ENCODE results near the gene HMOX2.

HMOX2 gene

DNA sequence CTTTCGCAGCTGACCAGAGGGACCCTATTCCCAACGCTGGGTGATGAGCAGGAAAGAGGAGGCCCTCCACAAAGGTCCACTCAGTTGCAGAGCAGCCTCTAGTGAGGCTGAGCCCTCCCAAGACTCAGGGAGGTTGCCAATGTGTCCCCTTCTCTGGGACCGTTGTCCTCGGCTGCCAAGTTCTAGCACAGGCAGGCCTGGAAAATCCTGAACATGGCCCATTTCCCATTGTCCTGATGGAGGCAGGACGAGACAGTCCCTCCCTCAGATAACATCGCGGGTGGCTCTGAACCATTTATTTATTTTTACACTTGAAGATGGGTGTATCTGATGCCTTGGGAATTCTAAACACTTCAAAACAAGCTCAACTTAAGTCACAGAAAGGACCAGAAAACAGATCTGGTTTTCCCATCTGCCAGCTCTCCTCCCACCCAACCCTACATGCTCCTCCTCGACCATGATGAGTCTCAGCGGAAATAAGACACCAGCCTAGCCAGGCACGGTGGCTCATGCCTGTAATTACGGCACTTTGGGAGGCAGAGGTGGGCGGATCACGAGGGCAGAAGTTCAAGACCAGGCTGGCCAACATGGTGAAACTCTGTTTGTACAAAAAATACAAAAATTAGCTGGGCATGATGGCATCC is 49.6 kb downstream of the HMOX2 start:
- Histone ChIP-seq H3K9ac (no peak overlapping the region), H4K20me1 (peaks cover 0 to 48% (median 11%) of the 10 kb centered on the region in 11 experiments; a peak in 11 of 22 replicates), H3K4me1 (peaks cover 50 to 80% (median 63%) of the 10 kb centered on the region in 10 experiments), H3K4me3 (no peak overlapping the region), H3K4me2 (peak overlapping the region in 3 of 11 experiments; percentile 50 to 68 (median 63); a peak in 2 of 22 replicates), H3K36me3 (peaks cover 0 to 47% (median 7%) of the 10 kb centered on the region in 11 experiments; a peak in 10 of 22 replicates), H3K27me3 (no peaks in the 10 kb centered on the region), H3K9me3 (replicated peaks in 1 of 11) (no peaks in the 10 kb centered on the region), H3K27ac (peak overlapping the region in 5 of 11 experiments; percentile 19 to 77 (median 70); a peak in 7 of 22 replicates)
- TF ChIP-seq Cebpa-rat (IDR thresholded peaks at IDR 0.05) = no peak

DNA sequence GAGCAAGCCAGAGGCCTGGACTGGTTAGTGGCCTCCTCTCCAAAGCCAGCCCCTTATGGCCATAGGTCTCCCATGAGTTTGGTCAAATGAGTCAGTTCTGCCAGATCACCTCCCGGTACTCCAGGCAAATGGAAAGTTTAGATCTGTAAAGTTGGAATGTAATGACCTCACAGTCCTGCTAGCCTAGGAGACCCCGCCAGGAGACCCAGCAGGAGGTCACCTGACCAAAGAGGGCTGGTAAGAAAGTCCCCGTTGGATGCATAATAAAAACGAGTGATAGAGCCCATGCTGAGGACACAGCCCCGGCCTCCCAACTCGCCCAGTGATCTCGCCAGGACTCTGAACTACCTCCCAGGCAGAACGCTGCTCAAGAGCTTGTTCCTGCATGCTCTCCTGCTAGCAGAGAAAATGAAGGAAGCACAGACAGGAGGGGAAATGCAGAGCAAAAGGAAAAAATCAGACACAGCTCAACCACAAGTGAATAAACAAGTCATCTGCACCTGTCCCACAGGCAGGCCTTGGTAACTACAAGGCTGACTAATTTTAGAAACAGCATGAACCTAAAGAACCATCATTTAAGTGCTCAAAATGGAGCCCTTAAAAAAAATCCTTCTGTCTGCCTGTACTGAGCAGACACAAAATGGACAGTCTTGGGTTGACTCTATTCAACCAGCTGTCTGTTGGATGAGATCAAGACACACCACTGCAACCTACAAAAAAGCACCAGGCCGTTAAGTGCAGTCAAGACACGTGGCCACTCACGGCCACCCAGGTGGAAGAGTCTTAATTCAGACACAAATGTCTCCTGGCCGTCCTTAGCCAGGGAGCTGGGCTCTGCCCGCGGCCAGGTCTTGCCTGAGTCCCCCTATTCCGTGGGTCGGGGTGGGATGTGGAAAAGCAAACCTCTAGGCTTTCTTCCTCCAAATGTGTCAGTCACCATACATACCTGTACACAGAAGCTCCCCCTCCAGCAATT is 53.2 kb downstream of the HMOX2 start:
- no peaks in the 10 kb centered on the region for H3K9me3 ChIP-seq (replicated peaks in 1 of 11)
- TF ChIP-seq Cebpa-rat (IDR thresholded peaks at IDR 0.05) = no peak
- H3K9ac ChIP-seq = peak overlapping the region in 8 of 11 experiments; percentile 2 to 38 (median 16); a peak in 7 of 22 replicates
- peaks cover 11 to 39% (median 17%) of the 10 kb centered on the region in 11 experiments; a peak in 19 of 22 replicates for H3K36me3 ChIP-seq
- H3K4me1 ChIP-seq = peaks cover 31 to 57% (median 45%) of the 10 kb centered on the region in 10 experiments
- peak overlapping the region; percentile 49 to 84 (median 65) for H3K4me2 ChIP-seq
- peaks cover 0 to 37% (median 5%) of the 10 kb centered on the region in 11 experiments; a peak in 8 of 22 replicates for H4K20me1 ChIP-seq
- peak overlapping the region in 6 of 11 experiments; percentile 9 to 41 (median 30); a peak in 9 of 22 replicates for H3K27ac ChIP-seq
- no peak overlapping the region for H3K4me3 ChIP-seq
- H3K27me3 ChIP-seq = no peaks in the 10 kb centered on the region

DNA sequence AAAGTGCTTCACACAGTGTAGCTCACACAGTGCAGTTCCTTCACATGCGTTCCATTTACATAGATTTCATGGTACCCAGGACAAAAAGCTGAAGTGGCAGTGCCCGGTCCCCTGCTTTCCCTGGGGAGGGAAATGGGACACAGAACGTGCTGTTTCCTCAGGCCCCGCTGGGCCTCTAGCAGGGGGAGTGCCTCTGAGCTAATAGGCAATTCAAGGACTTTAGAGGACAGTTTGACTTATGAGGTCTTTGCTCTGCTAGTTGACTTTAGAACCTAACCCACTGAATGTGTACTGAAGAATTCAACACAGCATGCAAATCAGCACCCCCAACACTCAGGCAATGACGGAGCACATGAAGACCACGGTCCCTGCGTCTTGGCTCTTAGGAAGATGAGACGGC is 55.6 kb downstream of the HMOX2 start:
- Histone ChIP-seq H3K36me3 (peaks cover 11 to 30% (median 17%) of the 10 kb centered on the region in 11 experiments; a peak in 19 of 22 replicates), H3K9ac (no peak overlapping the region), H3K9me3 (replicated peaks in 1 of 11) (no peaks in the 10 kb centered on the region), H3K4me1 (peaks cover 37 to 61% (median 53%) of the 10 kb centered on the region in 10 experiments), H3K4me2 (no peak overlapping the region), H3K27ac (no peak overlapping the region), H3K4me3 (no peak overlapping the region), H4K20me1 (peaks cover 0 to 48% (median 8%) of the 10 kb centered on the region in 11 experiments; a peak in 11 of 22 replicates), H3K27me3 (no peaks in the 10 kb centered on the region)
- no peak for TF ChIP-seq Cebpa-rat (IDR thresholded peaks at IDR 0.05)

DNA sequence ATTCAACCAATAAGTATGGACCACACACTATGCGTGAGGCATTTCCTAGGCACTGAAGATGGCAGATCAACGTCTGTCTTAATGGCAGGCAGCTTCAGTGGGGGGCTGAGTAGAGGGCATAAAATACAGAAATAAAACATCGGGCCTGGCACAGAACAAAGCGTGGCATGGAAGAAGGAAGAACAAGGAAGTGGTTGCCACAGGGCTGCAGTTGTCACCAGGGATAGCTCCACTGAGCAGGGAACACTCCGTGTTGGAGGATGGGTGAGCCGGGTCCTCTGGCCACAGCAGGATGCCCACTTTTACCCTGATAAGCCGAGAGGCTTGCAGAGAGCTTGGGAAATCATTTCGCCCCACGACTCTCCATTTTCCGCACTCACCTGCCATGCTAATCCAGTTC is 56.0 kb downstream of the HMOX2 start:
- Histone ChIP-seq H3K4me3 (no peak overlapping the region), H3K9ac (no peak overlapping the region), H3K4me1 (peaks cover 37 to 61% (median 53%) of the 10 kb centered on the region in 10 experiments), H4K20me1 (peaks cover 0 to 49% (median 8%) of the 10 kb centered on the region in 11 experiments; a peak in 11 of 22 replicates), H3K27me3 (no peaks in the 10 kb centered on the region), H3K27ac (no peak overlapping the region), H3K9me3 (replicated peaks in 1 of 11) (no peaks in the 10 kb centered on the region), H3K4me2 (no peak overlapping the region), H3K36me3 (peaks cover 11 to 30% (median 17%) of the 10 kb centered on the region in 11 experiments; a peak in 19 of 22 replicates)
- no peak for TF ChIP-seq Cebpa-rat (IDR thresholded peaks at IDR 0.05)

DNA sequence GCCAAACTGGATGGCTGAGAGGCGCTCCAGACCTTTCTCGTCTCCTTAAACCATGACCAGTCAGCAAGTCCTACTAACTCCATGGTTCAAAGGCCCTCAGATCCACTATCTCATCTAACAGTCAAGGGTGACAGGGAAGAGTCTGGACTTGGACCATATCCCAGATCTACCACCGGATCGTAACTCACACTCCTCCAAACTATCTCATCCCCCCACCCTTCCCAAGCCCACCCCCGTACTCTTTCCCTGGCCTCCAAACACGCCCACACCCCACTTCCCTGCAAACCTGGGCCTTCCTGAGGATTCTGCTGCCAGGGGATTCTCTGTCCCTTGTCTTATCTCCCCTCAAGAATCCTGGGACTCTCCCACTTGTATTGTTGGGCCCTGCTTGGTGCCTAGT is 57.3 kb downstream of the HMOX2 start:
- no peaks in the 10 kb centered on the region for H3K27me3 ChIP-seq
- H3K4me3 ChIP-seq = no peak overlapping the region
- no peak for TF ChIP-seq Cebpa-rat (IDR thresholded peaks at IDR 0.05)

DNA sequence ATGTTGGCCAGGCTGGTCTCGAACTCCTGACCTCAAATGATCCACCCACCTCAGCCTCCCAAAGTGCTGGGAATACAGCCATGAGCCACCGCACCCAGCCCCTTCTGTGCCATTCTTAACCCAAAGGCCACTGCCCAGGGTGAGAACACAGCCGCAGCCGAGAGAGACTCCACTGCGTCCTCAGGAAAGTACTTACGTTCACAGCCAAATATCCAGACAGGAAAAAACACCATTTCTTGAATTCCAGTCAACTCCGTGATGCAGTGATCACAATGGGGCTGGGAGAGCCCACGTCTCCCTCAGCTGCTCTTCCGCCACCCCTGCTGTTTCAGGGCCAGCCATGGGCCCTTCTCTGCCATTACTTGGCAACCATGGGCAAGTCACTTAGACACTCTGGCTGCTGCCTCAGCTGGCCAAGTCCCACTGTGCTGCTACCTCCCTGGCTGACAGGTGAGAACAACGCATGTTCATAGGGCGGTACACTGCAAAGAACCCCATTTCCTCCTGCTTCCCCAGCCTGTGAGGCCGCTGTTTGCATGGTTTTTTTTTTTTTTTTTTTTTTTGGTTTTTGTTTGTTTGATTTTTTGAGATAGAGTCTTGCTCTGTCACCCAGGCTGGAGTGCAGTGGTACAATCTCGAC is 58.1 kb downstream of the HMOX2 start:
- peaks cover 35 to 50% (median 45%) of the 10 kb centered on the region in 10 experiments for H3K4me1 ChIP-seq
- peaks cover 4 to 6% (median 5%) of the 10 kb centered on the region in 11 experiments; a peak in 20 of 22 replicates for H3K9me3 ChIP-seq (replicated peaks in 1 of 11)
- no peak for TF ChIP-seq Cebpa-rat (IDR thresholded peaks at IDR 0.05)
- H3K4me3 ChIP-seq = no peak overlapping the region
- H3K36me3 ChIP-seq = peaks cover 12 to 30% (median 17%) of the 10 kb centered on the region in 11 experiments; a peak in 19 of 22 replicates
- H3K9ac ChIP-seq = no peak overlapping the region
- H3K27ac ChIP-seq = no peak overlapping the region
- no peak overlapping the region for H3K4me2 ChIP-seq
- H3K27me3 ChIP-seq = no peaks in the 10 kb centered on the region
- H4K20me1 ChIP-seq = peaks cover 0 to 49% (median 8%) of the 10 kb centered on the region in 11 experiments; a peak in 11 of 22 replicates

More for the DNA sequence above, 57.3 kb downstream of the HMOX2 start:
- Histone ChIP-seq H3K4me1 (peaks cover 40 to 58% (median 52%) of the 10 kb centered on the region in 10 experiments), H3K36me3 (peaks cover 11 to 30% (median 17%) of the 10 kb centered on the region in 11 experiments; a peak in 19 of 22 replicates), H3K27ac (no peak overlapping the region), H3K9me3 (replicated peaks in 1 of 11) (no peaks in the 10 kb centered on the region), H4K20me1 (peaks cover 0 to 49% (median 8%) of the 10 kb centered on the region in 11 experiments; a peak in 11 of 22 replicates), H3K9ac (no peak overlapping the region), H3K4me2 (no peak overlapping the region)

DNA sequence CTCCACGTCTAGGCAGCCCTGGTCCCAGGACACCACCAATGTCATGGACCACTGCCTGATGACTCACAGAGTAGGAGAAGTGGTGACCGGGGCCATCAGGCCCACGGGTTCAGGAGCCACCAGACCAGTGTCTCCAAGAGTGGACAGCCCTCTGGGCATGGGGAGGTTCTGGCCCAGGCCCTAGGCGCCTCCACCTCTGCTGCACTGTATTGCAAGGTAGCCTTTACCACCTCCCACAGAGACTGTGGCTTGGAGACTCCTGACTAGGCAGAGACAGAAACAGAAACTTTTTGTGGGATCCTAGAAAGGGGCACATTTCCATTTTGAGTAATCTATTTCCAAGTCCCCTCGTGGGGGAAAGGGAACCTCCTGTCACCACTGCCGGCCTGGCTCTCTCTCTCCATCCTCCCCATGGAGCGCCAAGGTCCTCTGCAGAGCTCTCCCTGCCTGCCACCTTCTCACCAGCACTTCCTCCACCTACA is 59.5 kb downstream of the HMOX2 start:
- H3K27ac ChIP-seq = no peak overlapping the region
- peaks cover 14 to 20% (median 17%) of the 10 kb centered on the region in 11 experiments; a peak in 20 of 22 replicates for H3K9me3 ChIP-seq (replicated peaks in 1 of 11)
- H3K4me1 ChIP-seq = peaks cover 26 to 36% (median 32%) of the 10 kb centered on the region in 10 experiments
- peak overlapping the region; percentile 17 to 99 (median 98); a peak in 21 of 22 replicates for H3K4me2 ChIP-seq
- TF ChIP-seq Cebpa-rat (IDR thresholded peaks at IDR 0.05) = no peak
- H4K20me1 ChIP-seq = peaks cover 0 to 41% (median 8%) of the 10 kb centered on the region in 11 experiments; a peak in 11 of 22 replicates
- H3K36me3 ChIP-seq = peaks cover 15 to 30% (median 17%) of the 10 kb centered on the region in 11 experiments; a peak in 19 of 22 replicates
- no peaks in the 10 kb centered on the region for H3K27me3 ChIP-seq
- H3K9ac ChIP-seq = no peak overlapping the region
- H3K4me3 ChIP-seq = no peak overlapping the region
